Loucy (cell line): ENCODE results near the gene INPP4A.

Source experiments
- H2AFZ ChIP-seq: fragments of 200-600 bp; sonication (generic); 2 replicates; pipeline ENCODE4 v1.6.0; 2016; ENCODE audit warnings: antibody characterized with exemption, mild to moderate bottlenecking, low read length, moderate library complexity
- H3F3A ChIP-seq: fragments of 200-600 bp; 2 replicates; pipeline ENCODE4 v1.6.0; 2016; ENCODE audit warnings: antibody characterized with exemption, low read depth, mild to moderate bottlenecking
- H3K27me3 ChIP-seq: fragments of 200-600 bp; sonication (generic); 2 replicates; pipeline ENCODE4 v1.6.1; 2014; ENCODE audit warnings: low read length, mild to moderate bottlenecking; ENCODE audit not compliant: insufficient read depth, poor library complexity, severe bottlenecking
- H3K36me3 ChIP-seq: fragments of 200-600 bp; sonication (generic); 2 replicates; pipeline ENCODE4 v1.6.1; 2016; ENCODE audit warnings: low read length; ENCODE audit not compliant: insufficient read depth
- H3K4me1 ChIP-seq: fragments of 200-600 bp; sonication (generic); 2 replicates; pipeline ENCODE4 v1.5.1; 2014; ENCODE audit warnings: low read length, mild to moderate bottlenecking; ENCODE audit not compliant: insufficient read depth, poor library complexity, severe bottlenecking
- H3K4me2 ChIP-seq: fragments of 200-600 bp; sonication (generic); 2 replicates; pipeline ENCODE4 v1.6.0; 2014; ENCODE audit warnings: antibody characterized with exemption, low read length, low read depth, mild to moderate bottlenecking; ENCODE audit not compliant: poor library complexity, severe bottlenecking
- H3K4me3 ChIP-seq: fragments of 200-600 bp; sonication (generic); 2 replicates; pipeline ENCODE4 v1.5.1; 2014; ENCODE audit warnings: low read length, mild to moderate bottlenecking, mixed read lengths; ENCODE audit not compliant: poor library complexity, severe bottlenecking
- H3K79me2 ChIP-seq: fragments of 200-600 bp; sonication (generic); 2 replicates; pipeline ENCODE4 v1.6.1; 2014; ENCODE audit warnings: low read length; ENCODE audit not compliant: insufficient read depth
- H3K9ac ChIP-seq: fragments of 200-600 bp; sonication (generic); 2 replicates; pipeline ENCODE4 v1.6.0; 2014; ENCODE audit warnings: mild to moderate bottlenecking, low read depth, low read length, moderate library complexity; ENCODE audit not compliant: poor library complexity, severe bottlenecking
- H3K9me2 ChIP-seq: fragments of 200-600 bp; sonication (generic); replicated peaks from 2 replicates; pipeline ENCODE4 v1.6.1; 2016; ENCODE audit warnings: low read depth, low read length, mixed read lengths
- H3K9me3 ChIP-seq: fragments of 200-600 bp; sonication (generic); 2 replicates; pipeline ENCODE4 v1.6.1; 2014; ENCODE audit warnings: mild to moderate bottlenecking, antibody characterized with exemption, low read length, low read depth; ENCODE audit not compliant: insufficient read depth
- H4K20me1 ChIP-seq: fragments of 200-600 bp; sonication (generic); 2 replicates; pipeline ENCODE4 v1.6.0; 2014; ENCODE audit warnings: antibody characterized with exemption, low read length, mild to moderate bottlenecking; ENCODE audit not compliant: insufficient read depth, poor library complexity, severe bottlenecking
- EZH2phosphoT487 ChIP-seq: fragments of 200-600 bp; IDR thresholded peaks from 2 replicates; pipeline ENCODE4 v1.6.1; 2018; ENCODE audit warnings: antibody characterized with exemption, mild to moderate bottlenecking, moderate library complexity, borderline replicate concordance
- TF ChIP-seq, protein P1 (sequence below): fragments of 200-600 bp; sonication (generic); conservative IDR thresholded peaks from 2 replicates; pipeline ENCODE4 v1.5.1; 2014; ENCODE audit warnings: mild to moderate bottlenecking, antibody characterized with exemption, low read length

INPP4A gene

DNA sequence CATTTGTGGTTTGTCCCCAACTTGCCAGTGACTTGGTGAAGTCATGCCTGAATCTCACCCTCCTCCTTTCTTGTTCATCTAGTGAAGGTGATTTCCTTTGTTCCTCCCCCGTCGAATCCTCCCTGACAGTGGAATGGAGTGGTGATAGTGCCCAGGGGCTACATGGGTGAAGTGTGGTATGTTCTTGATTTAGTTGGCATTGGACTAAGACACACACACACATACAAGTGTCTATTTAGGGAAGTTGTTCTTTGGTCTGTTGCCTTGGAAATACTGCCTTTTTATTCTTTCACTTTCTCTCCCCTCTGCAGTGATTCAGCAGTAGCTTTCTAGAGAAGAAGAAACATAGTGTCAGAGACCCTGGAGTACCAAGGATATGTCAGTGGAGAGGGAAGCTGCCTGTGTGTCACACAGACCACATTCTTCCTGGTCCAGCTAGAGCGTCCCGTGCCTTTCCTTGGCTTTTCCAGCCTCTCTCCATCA, 10.9 kb downstream of the INPP4A start:
- peak overlapping the region; percentile 93 for H3K4me2 ChIP-seq
- peaks cover 5% of the 10 kb centered on the region for H4K20me1 ChIP-seq
- H3K79me2 ChIP-seq, result peaks cover 100% of the 10 kb centered on the region
- H3K4me3 ChIP-seq, result peak overlapping the region; percentile 6
- H3K36me3 ChIP-seq, result peaks cover 8% of the 10 kb centered on the region; the same call in 1 of the 2 replicates
- H3K9me3 ChIP-seq, result no peaks in the 10 kb centered on the region
- TF ChIP-seq, protein P1, sequence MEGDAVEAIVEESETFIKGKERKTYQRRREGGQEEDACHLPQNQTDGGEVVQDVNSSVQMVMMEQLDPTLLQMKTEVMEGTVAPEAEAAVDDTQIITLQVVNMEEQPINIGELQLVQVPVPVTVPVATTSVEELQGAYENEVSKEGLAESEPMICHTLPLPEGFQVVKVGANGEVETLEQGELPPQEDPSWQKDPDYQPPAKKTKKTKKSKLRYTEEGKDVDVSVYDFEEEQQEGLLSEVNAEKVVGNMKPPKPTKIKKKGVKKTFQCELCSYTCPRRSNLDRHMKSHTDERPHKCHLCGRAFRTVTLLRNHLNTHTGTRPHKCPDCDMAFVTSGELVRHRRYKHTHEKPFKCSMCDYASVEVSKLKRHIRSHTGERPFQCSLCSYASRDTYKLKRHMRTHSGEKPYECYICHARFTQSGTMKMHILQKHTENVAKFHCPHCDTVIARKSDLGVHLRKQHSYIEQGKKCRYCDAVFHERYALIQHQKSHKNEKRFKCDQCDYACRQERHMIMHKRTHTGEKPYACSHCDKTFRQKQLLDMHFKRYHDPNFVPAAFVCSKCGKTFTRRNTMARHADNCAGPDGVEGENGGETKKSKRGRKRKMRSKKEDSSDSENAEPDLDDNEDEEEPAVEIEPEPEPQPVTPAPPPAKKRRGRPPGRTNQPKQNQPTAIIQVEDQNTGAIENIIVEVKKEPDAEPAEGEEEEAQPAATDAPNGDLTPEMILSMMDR, result no peak
- no peak for TF ChIP-seq EZH2phosphoT487
- no peak overlapping the region for H2AFZ ChIP-seq
- H3K9me2 ChIP-seq, result no peaks in the 10 kb centered on the region
- H3K4me1 ChIP-seq, result peaks cover 72% of the 10 kb centered on the region
- no peaks in the 10 kb centered on the region for H3F3A ChIP-seq
- no peak overlapping the region for H3K9ac ChIP-seq
- H3K27me3 ChIP-seq, result no peaks in the 10 kb centered on the region

DNA sequence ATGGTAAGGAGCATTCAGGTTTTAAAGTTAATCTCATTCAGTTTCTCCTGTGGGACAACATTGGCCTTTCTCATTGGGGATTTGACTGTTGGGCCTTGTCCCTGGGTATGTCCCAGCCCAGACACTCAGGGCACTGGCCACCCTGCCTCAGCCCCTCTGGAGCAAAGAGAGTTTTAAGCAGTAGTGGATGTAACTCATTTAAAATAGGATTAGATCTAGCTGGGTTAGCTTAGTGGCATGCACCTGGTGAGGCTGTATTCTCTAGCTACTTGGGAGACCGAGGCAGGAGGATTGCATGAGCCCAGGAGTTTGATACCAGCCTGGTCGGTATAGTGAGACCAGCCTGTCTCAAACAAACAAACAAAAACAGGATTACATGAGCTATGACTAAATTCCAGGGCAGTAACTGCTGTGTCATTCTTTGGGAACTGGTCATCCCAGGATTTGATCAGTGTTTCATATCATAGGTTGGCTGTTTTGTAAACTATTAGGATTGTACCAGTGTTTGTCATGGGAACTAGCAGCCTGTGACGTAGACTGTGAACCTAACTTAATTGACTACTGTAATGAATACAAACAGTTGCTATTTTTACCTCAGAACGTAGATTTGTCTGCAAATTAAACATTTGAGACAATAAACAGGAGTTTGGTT, 12.5 kb downstream of the INPP4A start:
- no peak overlapping the region for H2AFZ ChIP-seq
- H3K4me3 ChIP-seq, result no peak overlapping the region
- no peaks in the 10 kb centered on the region for H3K27me3 ChIP-seq
- peaks cover 71% of the 10 kb centered on the region for H3K4me1 ChIP-seq
- H3K79me2 ChIP-seq, result peaks cover 100% of the 10 kb centered on the region
- TF ChIP-seq, protein P1, result no peak
- no peak for TF ChIP-seq EZH2phosphoT487
- no peak overlapping the region for H3K9ac ChIP-seq
- no peaks in the 10 kb centered on the region for H3F3A ChIP-seq
- peaks cover 8% of the 10 kb centered on the region; the same call in 1 of the 2 replicates for H3K36me3 ChIP-seq
- H3K4me2 ChIP-seq, result no peak overlapping the region
- no peaks in the 10 kb centered on the region for H3K9me2 ChIP-seq
- H4K20me1 ChIP-seq, result peaks cover 5% of the 10 kb centered on the region
- no peaks in the 10 kb centered on the region for H3K9me3 ChIP-seq

DNA sequence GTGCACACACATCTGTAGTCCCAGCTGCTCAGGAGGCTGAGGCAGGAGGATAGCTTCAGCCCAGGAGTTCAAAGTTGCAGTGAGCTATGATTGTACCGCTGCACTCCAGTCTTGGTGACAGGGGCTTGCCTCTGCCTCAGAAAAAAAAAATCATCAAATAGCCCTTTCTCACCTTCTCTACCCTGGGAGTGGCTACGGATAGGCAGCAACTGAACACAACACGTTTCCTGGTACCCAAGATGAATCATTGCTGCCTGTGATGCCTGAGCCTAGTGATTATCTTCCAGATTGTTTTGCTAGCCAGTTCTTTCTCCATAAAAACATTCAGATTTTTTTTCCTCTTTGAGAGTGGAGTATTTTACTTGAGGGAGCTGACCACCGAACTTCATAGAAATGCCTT, 13.5 kb downstream of the INPP4A start:
- Histone ChIP-seq H3K4me3 (no peak overlapping the region), H4K20me1 (peaks cover 5% of the 10 kb centered on the region), H3K4me2 (no peak overlapping the region), H3K36me3 (peaks cover 8% of the 10 kb centered on the region; the same call in 1 of the 2 replicates), H3K79me2 (peaks cover 94% of the 10 kb centered on the region), H3K9me3 (no peaks in the 10 kb centered on the region), H3K27me3 (no peaks in the 10 kb centered on the region), H3F3A (no peaks in the 10 kb centered on the region), H3K9ac (no peak overlapping the region), H3K4me1 (peaks cover 63% of the 10 kb centered on the region), H2AFZ (no peak overlapping the region), H3K9me2 (no peaks in the 10 kb centered on the region)
- TF ChIP-seq EZH2phosphoT487, result no peak
- TF ChIP-seq, protein P1, result no peak
